Vagina (tissue), 2 donors: Measurements from ENCODE around the gene HSPBP1. TPM values are rescaled to one million over a fixed set of nuclear protein-coding genes. Genes with fewer than 3 reads are reported as not detected.

ENCODE experiments used
- microRNA-seq: library from miRNA; unstranded; fragments of <30 nt; microRNA quantifications from one replicate; pipeline ENCODE4, GENCODE V29; 2017; ENCODE audit warnings: borderline number of aligned reads, borderline replicate concordance
- small RNA-seq: library from RNA; depleted of rRNA; stranded (forward); fragments of <200 nt; gene quantifications from one replicate; pipeline ENCODE3, GENCODE V24; 2016
- total RNA-seq: library from RNA; depleted of rRNA; stranded (reverse); fragments of >200 nt; gene quantifications from one replicate; pipeline ENCODE4 v1.2.3, GENCODE V29; 2016

HSPBP1 gene
- total RNA-seq, 1 donor from 2014 or later, result 29.5 TPM

Small RNAs within 50 kb of the gene (microRNA-seq; reads per million reads assigned to microRNA genes)
- gene MIR6802 (2.9 reads per million), gene MIR6803 (6.7 reads per million, percentile 13 among the genes with 10 or more reads in this experiment), gene MIR6804 (not detected)

Small RNAs within 50 kb of the gene (small RNA-seq; reads per million reads assigned to genes)
- gene MIR6802 (not detected), gene MIR6803 (not detected), gene MIR6804 (not detected)

Other genes starting within 250 kb of the HSPBP1 start
- 0.49 TPM for gene GP6, start 241.8 kb downstream of the HSPBP1 start, total RNA-seq
- gene RDH13, start 217.0 kb downstream of the HSPBP1 start, total RNA-seq, result 37.3 TPM
- gene EPS8L1, start 204.2 kb downstream of the HSPBP1 start, total RNA-seq, result 180 TPM
- gene PPP1R12C, start 162.5 kb downstream of the HSPBP1 start, total RNA-seq, result 108 TPM
- gene TNNT1, start 130.9 kb downstream of the HSPBP1 start, total RNA-seq, result 9.1 TPM
- not detected for gene TNNI3, start 122.4 kb downstream of the HSPBP1 start, total RNA-seq
- 5.6 TPM for gene DNAAF3, start 113.5 kb downstream of the HSPBP1 start, total RNA-seq
- gene SYT5, start 99.8 kb downstream of the HSPBP1 start, total RNA-seq, result not detected
- gene PTPRH, start 70.6 kb downstream of the HSPBP1 start, total RNA-seq, result 4.4 TPM
- 2.9 TPM for gene TMEM86B, start 51.3 kb downstream of the HSPBP1 start, total RNA-seq
- 30.4 TPM for gene PPP6R1, start 21.1 kb downstream of the HSPBP1 start, total RNA-seq
- gene BRSK1, start 3.9 kb upstream of the HSPBP1 start, total RNA-seq, result 10.1 TPM
- gene TMEM150B, start 45.2 kb upstream of the HSPBP1 start, total RNA-seq, result not detected
- gene KMT5C, start 59.8 kb upstream of the HSPBP1 start, total RNA-seq, result 19.2 TPM
- 5.2 TPM for gene COX6B2, start 74.6 kb upstream of the HSPBP1 start, total RNA-seq
- not detected for gene GARIN5B, start 83.2 kb upstream of the HSPBP1 start, total RNA-seq
- not detected for gene IL11, start 90.4 kb upstream of the HSPBP1 start, total RNA-seq
- gene TMEM190, start 96.7 kb upstream of the HSPBP1 start, total RNA-seq, result not detected
- gene TMEM238, start 104.2 kb upstream of the HSPBP1 start, total RNA-seq, result 5.9 TPM
- gene RPL28, start 105.8 kb upstream of the HSPBP1 start, total RNA-seq, result 1,166 TPM
- gene UBE2S, start 127.7 kb upstream of the HSPBP1 start, total RNA-seq, result 22.3 TPM
- 0.25 TPM for gene SHISA7, start 163.2 kb upstream of the HSPBP1 start, total RNA-seq
- 61.4 TPM for gene ISOC2, start 181.5 kb upstream of the HSPBP1 start, total RNA-seq
- not detected for gene C19orf85, start 184.6 kb upstream of the HSPBP1 start, total RNA-seq
- 2.7 TPM for gene ZNF628, start 196.5 kb upstream of the HSPBP1 start, total RNA-seq
- 14.2 TPM for gene NAT14, start 205.1 kb upstream of the HSPBP1 start, total RNA-seq
- gene SSC5D, start 208.3 kb upstream of the HSPBP1 start, total RNA-seq, result 13.5 TPM